ENCODE measurements around the gene CDKAL1.
"Not testable (repeated sequence)": the region's sequence is repeated elsewhere in the genome, so short reads cannot be mapped to it uniquely, and the experiment has no call there.

Gene CDKAL1

DNA sequence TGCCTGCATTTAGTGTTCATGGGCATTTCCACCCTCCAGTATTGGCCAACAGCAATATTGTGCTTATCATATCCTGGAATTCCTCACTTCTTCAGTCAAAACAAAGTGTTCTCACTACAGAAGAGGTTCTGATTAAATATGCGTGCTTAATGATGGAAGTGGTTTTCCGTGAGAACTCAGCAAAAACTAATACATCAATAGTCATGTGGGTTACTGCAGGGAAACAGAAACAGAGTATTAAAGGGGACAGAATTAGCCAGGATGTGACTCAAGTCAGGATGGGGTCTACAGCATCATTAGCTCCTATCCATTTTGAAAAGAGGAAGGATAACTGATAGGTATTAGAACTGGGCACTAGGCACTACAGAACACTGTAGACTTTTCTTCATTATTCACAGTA, 384.6 kb downstream of the CDKAL1 start:
- Histone ChIP-seq H3K36me3 (ENCODE audit: insufficient read depth, insufficient read length, low read length) (no peaks in the 10 kb centered on the region), H3K9me3 (ENCODE audit: insufficient read depth, low read length) (peaks cover 12% of the 10 kb centered on the region; the same call in 1 of the 2 replicates), H3K27me3 (ENCODE audit: insufficient read depth, insufficient read length) (no peaks in the 10 kb centered on the region), H3K4me3 (ENCODE audit: insufficient read length, low read depth) (no peak overlapping the region), H3K9ac (ENCODE audit: insufficient read length, low read depth) (no peak overlapping the region), H3K4me1 (ENCODE audit: insufficient read depth, insufficient read length) (no peaks in the 10 kb centered on the region)
- TF ChIP-seq SUZ12 (IDR thresholded peaks at IDR 0.05; ENCODE audit: extremely low read depth, insufficient read depth, insufficient read length) (no peak), ZNF274 (IDR thresholded peaks at IDR 0.05; ENCODE audit: low read depth, low read length) (no peak), YY1 (IDR thresholded peaks at IDR 0.05; ENCODE audit: insufficient read depth, insufficient read length) (no peak)
- DNase-seq (ENCODE audit: low read depth, low spot score): no peak

DNA sequence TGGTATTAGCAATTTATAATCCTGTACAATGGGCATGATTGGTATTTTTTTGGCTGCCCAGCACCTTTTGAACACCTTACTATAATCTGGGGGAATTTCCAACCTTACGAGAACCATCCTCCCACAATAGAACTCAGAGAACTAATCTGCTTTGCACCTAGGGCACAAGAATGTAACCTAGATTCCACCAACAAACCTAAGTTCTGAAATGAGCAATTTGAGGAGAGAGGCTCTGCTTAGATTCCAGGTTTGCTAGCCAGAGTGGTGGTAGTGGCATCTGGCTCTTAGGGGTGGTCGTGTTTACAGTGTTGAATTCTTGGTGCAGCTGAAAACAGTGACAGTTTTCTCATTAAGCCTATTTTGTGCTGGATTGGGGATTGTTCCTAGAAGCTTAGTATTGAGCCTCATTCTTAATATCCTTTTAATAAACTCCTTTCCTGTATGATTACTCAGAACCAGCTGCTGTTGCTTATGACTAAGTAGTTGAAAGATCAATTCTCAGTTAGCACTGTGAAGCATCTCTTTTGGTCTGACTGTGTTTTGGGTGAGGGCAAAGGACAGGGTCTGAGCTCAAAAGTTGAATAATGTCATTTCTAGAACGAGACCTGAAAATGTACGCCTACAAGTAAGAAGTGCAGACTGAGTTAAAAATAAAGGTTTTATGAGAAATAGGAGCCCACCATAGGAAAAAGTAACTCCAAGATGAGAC, 385.6 kb downstream of the CDKAL1 start:
- DNase-seq (ENCODE audit: low read depth, low spot score): no peak
- no peak for TF ChIP-seq SUZ12 (IDR thresholded peaks at IDR 0.05; ENCODE audit: extremely low read depth, insufficient read depth, insufficient read length)
- no peak for TF ChIP-seq YY1 (IDR thresholded peaks at IDR 0.05; ENCODE audit: insufficient read depth, insufficient read length)
- TF ChIP-seq ZNF274 (IDR thresholded peaks at IDR 0.05; ENCODE audit: low read depth, low read length): no peak
- no peaks in the 10 kb centered on the region for H3K4me1 ChIP-seq (ENCODE audit: insufficient read depth, insufficient read length)

DNA sequence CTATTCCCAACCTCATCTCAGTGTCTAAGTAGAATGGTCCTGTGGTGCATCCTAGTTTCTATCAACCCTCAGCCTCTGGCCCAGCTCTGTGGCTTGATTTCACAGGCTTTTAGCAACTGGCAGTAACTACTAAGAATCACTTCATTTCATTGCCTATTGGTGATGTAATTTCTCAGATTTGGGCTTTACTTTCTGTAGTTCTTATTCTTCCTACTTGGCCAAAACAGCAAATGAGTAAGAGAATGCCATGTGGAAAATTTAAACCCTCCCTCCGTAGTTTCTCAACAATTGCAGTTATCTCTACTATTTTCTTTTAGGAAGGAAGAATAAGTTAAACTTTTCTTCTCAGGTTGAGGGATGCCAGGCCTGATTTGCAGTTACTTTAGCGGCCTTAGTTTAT, 387.3 kb downstream of the CDKAL1 start:
- no peaks in the 10 kb centered on the region for H3K4me1 ChIP-seq (ENCODE audit: insufficient read depth, insufficient read length)
- H3K4me3 ChIP-seq (ENCODE audit: insufficient read length, low read depth): no peak overlapping the region
- no peak for DNase-seq (ENCODE audit: low read depth, low spot score)
- no peaks in the 10 kb centered on the region for H3K27me3 ChIP-seq (ENCODE audit: insufficient read depth, insufficient read length)
- H3K9me3 ChIP-seq (ENCODE audit: insufficient read depth, low read length): no peaks in the 10 kb centered on the region
- TF ChIP-seq YY1 (IDR thresholded peaks at IDR 0.05; ENCODE audit: insufficient read depth, insufficient read length) (no peak), ZNF274 (IDR thresholded peaks at IDR 0.05; ENCODE audit: low read depth, low read length) (no peak), SUZ12 (IDR thresholded peaks at IDR 0.05; ENCODE audit: extremely low read depth, insufficient read depth, insufficient read length) (no peak)
- H3K9ac ChIP-seq (ENCODE audit: insufficient read length, low read depth): no peak overlapping the region
- no peaks in the 10 kb centered on the region for H3K36me3 ChIP-seq (ENCODE audit: insufficient read depth, insufficient read length, low read length)

More for the DNA sequence above, 385.6 kb downstream of the CDKAL1 start:
- Histone ChIP-seq H3K4me3 (ENCODE audit: insufficient read length, low read depth) (no peak overlapping the region), H3K9ac (ENCODE audit: insufficient read length, low read depth) (no peak overlapping the region), H3K27me3 (ENCODE audit: insufficient read depth, insufficient read length) (no peaks in the 10 kb centered on the region), H3K9me3 (ENCODE audit: insufficient read depth, low read length) (peaks cover 12% of the 10 kb centered on the region; the same call in 1 of the 2 replicates), H3K36me3 (ENCODE audit: insufficient read depth, insufficient read length, low read length) (no peaks in the 10 kb centered on the region)

DNA sequence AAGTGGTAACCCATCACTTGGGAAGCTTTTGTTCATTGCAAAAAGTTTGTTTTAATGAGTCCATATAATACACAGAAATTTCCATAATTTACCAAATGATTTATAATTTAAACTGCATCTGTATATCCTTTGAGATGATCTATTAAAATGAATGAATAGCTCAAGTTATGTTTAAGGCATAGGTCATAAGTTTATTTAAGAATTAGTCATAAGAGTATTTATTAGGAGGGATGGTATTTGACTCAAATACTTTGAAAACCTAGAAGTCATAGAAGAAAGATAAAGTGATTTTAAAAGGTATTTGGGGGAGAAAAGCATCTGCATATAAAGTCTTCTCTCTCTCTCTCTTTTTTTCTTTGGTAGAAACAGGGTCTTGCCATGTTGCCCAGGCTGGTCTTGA, 388.5 kb downstream of the CDKAL1 start:
- no peaks in the 10 kb centered on the region for H3K4me1 ChIP-seq (ENCODE audit: insufficient read depth, insufficient read length)
- TF ChIP-seq YY1 (IDR thresholded peaks at IDR 0.05; ENCODE audit: insufficient read depth, insufficient read length) (no peak), SUZ12 (IDR thresholded peaks at IDR 0.05; ENCODE audit: extremely low read depth, insufficient read depth, insufficient read length) (no peak), ZNF274 (IDR thresholded peaks at IDR 0.05; ENCODE audit: low read depth, low read length) (no peak)
- H3K36me3 ChIP-seq (ENCODE audit: insufficient read depth, insufficient read length, low read length): no peaks in the 10 kb centered on the region
- no peaks in the 10 kb centered on the region for H3K9me3 ChIP-seq (ENCODE audit: insufficient read depth, low read length)
- no peak for DNase-seq (ENCODE audit: low read depth, low spot score)
- no peaks in the 10 kb centered on the region for H3K27me3 ChIP-seq (ENCODE audit: insufficient read depth, insufficient read length)
- H3K9ac ChIP-seq (ENCODE audit: insufficient read length, low read depth): no peak overlapping the region
- H3K4me3 ChIP-seq (ENCODE audit: insufficient read length, low read depth): no peak overlapping the region

DNA sequence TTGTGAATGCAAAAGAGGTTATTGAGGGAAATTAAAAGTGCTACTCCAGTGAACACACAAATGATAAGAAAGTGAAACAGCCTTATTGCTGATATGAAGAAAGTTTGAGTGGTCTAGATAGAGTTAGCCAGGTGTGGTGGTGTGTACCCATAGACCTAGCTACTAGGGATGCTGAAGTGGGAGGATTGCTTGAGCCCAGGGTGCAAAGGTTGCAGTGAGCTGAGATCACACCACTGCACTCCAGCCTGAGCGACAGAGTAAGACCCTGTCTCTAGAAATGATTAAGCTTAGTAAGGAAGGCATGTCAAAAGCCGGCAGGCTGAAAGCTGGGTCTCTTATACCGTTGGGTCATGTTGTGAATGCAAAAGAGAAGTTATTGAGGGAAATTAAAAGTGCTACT, 389.8 kb downstream of the CDKAL1 start:
- not testable (repeated sequence) for H3K4me1 ChIP-seq (ENCODE audit: insufficient read depth, insufficient read length); DNase-seq (ENCODE audit: low read depth, low spot score); H3K27me3 ChIP-seq (ENCODE audit: insufficient read depth, insufficient read length); H3K36me3 ChIP-seq (ENCODE audit: insufficient read depth, insufficient read length, low read length); H3K4me3 ChIP-seq (ENCODE audit: insufficient read length, low read depth); H3K9me3 ChIP-seq (ENCODE audit: insufficient read depth, low read length); H3K9ac ChIP-seq (ENCODE audit: insufficient read length, low read depth)

DNA sequence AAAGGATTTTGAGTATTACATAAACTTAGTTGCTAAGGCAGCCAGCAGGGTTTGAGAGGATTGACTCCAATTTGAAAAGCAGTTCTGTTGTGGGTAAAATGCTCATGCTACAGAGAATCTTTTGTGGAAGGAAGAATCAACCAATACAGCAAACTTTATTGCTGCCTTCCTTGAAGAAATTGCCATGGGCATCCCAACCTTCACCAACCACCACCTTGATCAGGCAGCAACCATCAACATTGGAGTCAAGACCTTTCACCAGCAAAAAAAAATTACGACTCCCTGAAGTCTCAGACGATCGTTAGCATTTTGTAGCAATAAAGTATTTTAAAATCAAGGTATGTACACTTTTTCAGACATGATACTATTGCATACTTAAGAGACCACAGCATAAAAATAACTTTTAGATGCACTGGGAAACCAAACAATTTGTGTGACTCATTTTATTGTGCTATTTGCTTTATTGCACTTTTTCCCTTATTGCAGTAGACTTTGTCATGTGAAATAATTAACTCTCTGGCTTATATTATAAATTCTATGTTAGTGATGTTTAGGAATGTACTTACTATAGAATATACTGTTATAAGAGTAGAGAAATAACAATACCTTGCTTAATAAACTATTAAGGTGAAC, 390.8 kb downstream of the CDKAL1 start:
- Histone ChIP-seq H3K9ac (ENCODE audit: insufficient read length, low read depth) (no peak overlapping the region), H3K36me3 (ENCODE audit: insufficient read depth, insufficient read length, low read length) (no peaks in the 10 kb centered on the region), H3K27me3 (ENCODE audit: insufficient read depth, insufficient read length) (no peaks in the 10 kb centered on the region), H3K4me1 (ENCODE audit: insufficient read depth, insufficient read length) (no peaks in the 10 kb centered on the region), H3K9me3 (ENCODE audit: insufficient read depth, low read length) (no peaks in the 10 kb centered on the region), H3K4me3 (ENCODE audit: insufficient read length, low read depth) (no peak overlapping the region)
- no peak for DNase-seq (ENCODE audit: low read depth, low spot score)
- TF ChIP-seq SUZ12 (IDR thresholded peaks at IDR 0.05; ENCODE audit: extremely low read depth, insufficient read depth, insufficient read length) (no peak), ZNF274 (IDR thresholded peaks at IDR 0.05; ENCODE audit: low read depth, low read length) (no peak), YY1 (IDR thresholded peaks at IDR 0.05; ENCODE audit: insufficient read depth, insufficient read length) (no peak)

DNA sequence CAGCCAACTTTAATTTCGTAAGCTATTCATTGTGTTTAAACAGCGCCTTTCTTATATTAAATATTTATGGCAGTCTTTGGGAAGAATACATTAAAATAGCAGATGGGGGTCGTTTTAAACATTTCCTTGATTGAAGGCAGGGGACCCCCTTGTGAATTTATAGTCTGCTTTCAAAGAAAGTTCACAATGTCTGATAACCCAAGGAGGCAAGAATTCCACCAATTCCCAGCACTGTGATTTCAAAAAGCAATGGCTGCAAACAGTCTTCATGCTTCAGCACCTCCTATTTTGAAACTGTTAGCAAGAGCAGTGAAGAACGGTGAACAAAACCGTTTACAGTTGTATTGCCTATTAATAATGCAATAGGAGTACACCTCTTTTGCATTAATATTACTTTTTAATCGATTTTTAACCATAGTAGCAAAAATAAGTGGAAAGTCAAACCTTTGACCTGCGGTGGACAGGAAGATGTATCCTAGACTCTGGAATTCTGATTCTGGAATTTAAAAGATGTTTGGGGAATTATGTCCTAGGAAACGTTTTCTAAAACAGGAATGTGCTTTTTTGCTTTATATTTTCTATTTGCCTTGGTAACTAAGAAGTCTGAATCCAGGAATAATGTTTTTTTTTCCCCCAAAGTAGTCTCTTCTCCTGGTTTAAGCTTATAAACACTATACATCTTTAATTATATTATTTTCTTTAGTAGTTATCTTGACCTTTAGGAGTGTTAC, 393.0 kb downstream of the CDKAL1 start:
- Histone ChIP-seq H3K4me3 (ENCODE audit: insufficient read length, low read depth) (no peak overlapping the region), H3K36me3 (ENCODE audit: insufficient read depth, insufficient read length, low read length) (no peaks in the 10 kb centered on the region), H3K27me3 (ENCODE audit: insufficient read depth, insufficient read length) (no peaks in the 10 kb centered on the region), H3K9ac (ENCODE audit: insufficient read length, low read depth) (no peak overlapping the region), H3K4me1 (ENCODE audit: insufficient read depth, insufficient read length) (no peaks in the 10 kb centered on the region), H3K9me3 (ENCODE audit: insufficient read depth, low read length) (no peaks in the 10 kb centered on the region)
- DNase-seq (ENCODE audit: low read depth, low spot score): no peak
- no peak for TF ChIP-seq ZNF274 (IDR thresholded peaks at IDR 0.05; ENCODE audit: low read depth, low read length)
- TF ChIP-seq SUZ12 (IDR thresholded peaks at IDR 0.05; ENCODE audit: extremely low read depth, insufficient read depth, insufficient read length): no peak
- no peak for TF ChIP-seq YY1 (IDR thresholded peaks at IDR 0.05; ENCODE audit: insufficient read depth, insufficient read length)
